H1 (cell line): ENCODE measurements around the gene OXSM.

Experiments used
- EP300 ChIP-seq, 2 experiments: IDR thresholded peaks; 1 replicate in 1 of 2; 2 replicates in 1 of 2; pipeline ENCODE4 v1.6.1; 2011 to 2012; ENCODE audit warnings: low read depth in 2 of 2, low read length in 2 of 2, mild to moderate bottlenecking in 2 of 2, borderline replicate concordance in 1 of 2, inconsistent platforms in 1 of 2, moderate library complexity in 1 of 2
- GTF2F1 ChIP-seq: IDR thresholded peaks from 2 replicates; pipeline ENCODE4 v1.6.1; 2012; ENCODE audit warnings: low read depth, low read length, improper control_type of control experiment, borderline replicate concordance
- HDAC6 ChIP-seq: IDR thresholded peaks from one replicate; pipeline ENCODE4 v1.7.1; 2012; ENCODE audit warnings: low read depth, mild to moderate bottlenecking, inconsistent platforms, low read length, moderate library complexity
- MAX ChIP-seq: IDR thresholded peaks from 2 replicates; pipeline ENCODE4 v1.6.1; 2012; ENCODE audit warnings: inconsistent platforms
- NANOG ChIP-seq: IDR thresholded peaks from 2 replicates; pipeline ENCODE4 v1.6.1; 2011; ENCODE audit warnings: low read length, low read depth, mild to moderate bottlenecking, inconsistent platforms; ENCODE audit not compliant: insufficient read depth, poor library complexity, severe bottlenecking
- RAD21 ChIP-seq, 2 experiments: IDR thresholded peaks in 1 of 2; conservative IDR thresholded peaks in 1 of 2; 2 replicates each; pipeline ENCODE4 v1.6.1; 2011; ENCODE audit warnings: low read depth in 2 of 2, low read length in 2 of 2, improper control_type of control experiment in 1 of 2, inconsistent platforms in 1 of 2, mild to moderate bottlenecking in 1 of 2, moderate library complexity in 1 of 2
- RFX5 ChIP-seq: IDR thresholded peaks from 2 replicates; pipeline ENCODE4 v1.6.1; 2011; ENCODE audit warnings: low read depth, low read length, improper control_type of control experiment, borderline replicate concordance
- RNF2 ChIP-seq: fragments of 200-900, 300-1000 bp; sonication (generic); IDR thresholded peaks from 2 replicates; pipeline ENCODE4 v1.7.1; 2016; ENCODE audit warnings: borderline replicate concordance, low read depth, mild to moderate bottlenecking, antibody characterized with exemption, low read length; ENCODE audit not compliant: poor library complexity, severe bottlenecking; ENCODE audit errors: missing control alignments
- SP1 ChIP-seq: IDR thresholded peaks from 2 replicates; pipeline ENCODE4 v1.6.1; 2011; ENCODE audit warnings: low read depth, low read length
- SUZ12 ChIP-seq: fragments of 200-600 bp; sonication (generic); IDR thresholded peaks from 2 replicates; pipeline ENCODE4 v1.6.1; 2012; ENCODE audit warnings: mild to moderate bottlenecking, inconsistent platforms, low read length, moderate library complexity, mixed read lengths
- USF2 ChIP-seq: IDR thresholded peaks from 2 replicates; pipeline ENCODE4 v1.6.1; 2011; ENCODE audit warnings: low read length, improper control_type of control experiment
- ZNF274 ChIP-seq: IDR thresholded peaks from 2 replicates; pipeline ENCODE4 v1.7.0; 2012; ENCODE audit warnings: low read length, borderline replicate concordance; ENCODE audit errors: extremely low read depth
- TF ChIP-seq, protein P1 (sequence below), 3 experiments: IDR thresholded peaks; 1 replicate in 2 of 3; 2 replicates in 1 of 3; pipeline versions ENCODE4 v1.5.1 to v1.6.1; 2011; ENCODE audit warnings: low read length in 3 of 3, mild to moderate bottlenecking in 3 of 3, inconsistent platforms in 2 of 3, low read depth in 1 of 3, moderate library complexity in 1 of 3; ENCODE audit not compliant: insufficient read depth in 1 of 3; ENCODE audit errors: control extremely low read depth in 1 of 3

GRCh38 chr3:25817638-25818037 lies 27.7 kb downstream of the OXSM start:
- TF ChIP-seq EP300 (IDR thresholded peaks at IDR 0.05; ENCODE audit: borderline replicate concordance in 1 of 2, low read depth in 2 of 2, low read length in 2 of 2): no peak
- no peak for TF ChIP-seq RFX5
- TF ChIP-seq, protein P1, sequence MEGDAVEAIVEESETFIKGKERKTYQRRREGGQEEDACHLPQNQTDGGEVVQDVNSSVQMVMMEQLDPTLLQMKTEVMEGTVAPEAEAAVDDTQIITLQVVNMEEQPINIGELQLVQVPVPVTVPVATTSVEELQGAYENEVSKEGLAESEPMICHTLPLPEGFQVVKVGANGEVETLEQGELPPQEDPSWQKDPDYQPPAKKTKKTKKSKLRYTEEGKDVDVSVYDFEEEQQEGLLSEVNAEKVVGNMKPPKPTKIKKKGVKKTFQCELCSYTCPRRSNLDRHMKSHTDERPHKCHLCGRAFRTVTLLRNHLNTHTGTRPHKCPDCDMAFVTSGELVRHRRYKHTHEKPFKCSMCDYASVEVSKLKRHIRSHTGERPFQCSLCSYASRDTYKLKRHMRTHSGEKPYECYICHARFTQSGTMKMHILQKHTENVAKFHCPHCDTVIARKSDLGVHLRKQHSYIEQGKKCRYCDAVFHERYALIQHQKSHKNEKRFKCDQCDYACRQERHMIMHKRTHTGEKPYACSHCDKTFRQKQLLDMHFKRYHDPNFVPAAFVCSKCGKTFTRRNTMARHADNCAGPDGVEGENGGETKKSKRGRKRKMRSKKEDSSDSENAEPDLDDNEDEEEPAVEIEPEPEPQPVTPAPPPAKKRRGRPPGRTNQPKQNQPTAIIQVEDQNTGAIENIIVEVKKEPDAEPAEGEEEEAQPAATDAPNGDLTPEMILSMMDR (IDR thresholded peaks at IDR 0.05; ENCODE audit: control extremely low read depth in 1 of 3, insufficient read depth in 1 of 3, low read depth in 1 of 3, low read length in 3 of 3): no peak
- no peak for TF ChIP-seq USF2
- TF ChIP-seq NANOG: no peak
- TF ChIP-seq HDAC6: no peak
- TF ChIP-seq SP1: no peak
- TF ChIP-seq ZNF274: no peak
- TF ChIP-seq GTF2F1: no peak
- no peak for TF ChIP-seq MAX
- no peak for TF ChIP-seq RNF2
- TF ChIP-seq SUZ12: no peak
- no peak for TF ChIP-seq RAD21 (IDR thresholded peaks at IDR 0.05 in 1 of 2, conservative IDR thresholded peaks at IDR 0.05 in 1 of 2; ENCODE audit: low read depth in 2 of 2, low read length in 2 of 2)
